ENCODE data around the gene ACSF2. TPM values are rescaled to one million over a fixed set of nuclear protein-coding genes. Genes with fewer than 3 reads are reported as not detected.

The ACSF2 gene
- total and polyA plus RNA-seq, 2 of the 13 experiments (the other 11 are each of a cell fraction or from before 2014, with no cell fraction given): 87.3 to 109 TPM

GRCh38 chr17:50458701-50459676 lies 33.0 kb downstream of the ACSF2 start (continued):
- TF ChIP-seq AHDC1 (CRISPR knock-in tag; IDR thresholded peaks at IDR 0.05; ENCODE audit: borderline replicate concordance) (peak; percentile 81), ZNF691 (CRISPR knock-in tag; IDR thresholded peaks at IDR 0.05; ENCODE audit: borderline replicate concordance, low read depth) (no peak; the same call in 1 of the 2 replicates), RCOR2 (CRISPR knock-in tag; IDR thresholded peaks at IDR 0.05) (peak; percentile 43; the same call in 1 of the 2 replicates), NR2C2 (CRISPR knock-in tag; IDR thresholded peaks at IDR 0.05; ENCODE audit: borderline replicate concordance) (no peak), TRIM22 (IDR thresholded peaks at IDR 0.05) (no peak), AGO2 (optimal IDR thresholded peaks at IDR 0.05; ENCODE audit: low read depth, low read length) (no peak), FOSL1 (CRISPR knock-in tag; IDR thresholded peaks at IDR 0.05; ENCODE audit: borderline replicate concordance) (peak; percentile 94), ONECUT2 (CRISPR knock-in tag; IDR thresholded peaks at IDR 0.05) (no peak), TAF1 (CRISPR knock-in tag; IDR thresholded peaks at IDR 0.05) (no peak), SRSF1 (optimal IDR thresholded peaks at IDR 0.05; ENCODE audit: low read depth, low read length) (no peak), ZNF446 (CRISPR knock-in tag; IDR thresholded peaks at IDR 0.05) (no peak), BRD4 (CRISPR knock-in tag; IDR thresholded peaks at IDR 0.05) (no peak), YY1 (IDR thresholded peaks at IDR 0.05; ENCODE audit: insufficient read depth, insufficient replicate concordance, low read depth, low read length) (peak; percentile 25), ZKSCAN8 (CRISPR knock-in tag; IDR thresholded peaks at IDR 0.05; ENCODE audit: borderline replicate concordance) (no peak), MYNN (CRISPR knock-in tag; IDR thresholded peaks at IDR 0.05; ENCODE audit: low read depth) (no peak), NFRKB (IDR thresholded peaks at IDR 0.05) (no peak), TCF7 (IDR thresholded peaks at IDR 0.05; ENCODE audit: low read depth) (no peak; the same call in 1 of the 2 replicates), ZSCAN21 (CRISPR knock-in tag; IDR thresholded peaks at IDR 0.05; ENCODE audit: borderline replicate concordance) (peak; percentile 73; the same call in 1 of the 2 replicates), TSC22D2 (CRISPR knock-in tag; IDR thresholded peaks at IDR 0.05; ENCODE audit: borderline replicate concordance) (no peak), KLF12 (CRISPR knock-in tag; IDR thresholded peaks at IDR 0.05; ENCODE audit: borderline replicate concordance) (no peak), HOXD1 (CRISPR knock-in tag; IDR thresholded peaks at IDR 0.05) (0 out of 2 replicates have a peak, but pooled peaks have one; percentile 51), HNRNPL (IDR thresholded peaks at IDR 0.05; ENCODE audit: low read depth, low read length) (no peak), PHB2 (IDR thresholded peaks at IDR 0.05; ENCODE audit: partially characterized antibody) (no peak)

Data from HepG2 (cell line).